ENCODE measurements around the gene PDGFRB. TPM values are rescaled to one million over a fixed set of nuclear protein-coding genes. Genes with fewer than 3 reads are reported as not detected.

PDGFRB gene
- total RNA-seq, 1 donor from 2014 or later, result 0.30 TPM

- no peak for DNase-seq (ENCODE audit: low read depth)
Measured at GRCh38 chr5:150066436-150066835, 89.2 kb downstream of the PDGFRB start.

GRCh38 chr5:150065886-150066285 is 89.8 kb downstream of the PDGFRB start:
- DNase-seq (ENCODE audit: low read depth), result no peak

GRCh38 chr5:150065346-150065745 is 90.3 kb downstream of the PDGFRB start:
- peak; percentile 40 for DNase-seq (ENCODE audit: low read depth)

- no peak for DNase-seq (ENCODE audit: low read depth)
Measured at GRCh38 chr5:150064681-150065220, 90.9 kb downstream of the PDGFRB start.

Other genes starting within 250 kb of the PDGFRB start
- gene PDE6A, start 211.1 kb downstream of the PDGFRB start, total RNA-seq, result 0.10 TPM in 1 of 2 replicates, not detected in the other
- 97.9 and 100.0 TPM in 2 replicates for gene SLC26A2, start 195.1 kb downstream of the PDGFRB start, total RNA-seq
- 3.0 and 7.7 TPM in 2 replicates for gene TIGD6, start 155.2 kb downstream of the PDGFRB start, total RNA-seq
- 29.3 and 50.4 TPM in 2 replicates for gene HMGXB3, start 155.1 kb downstream of the PDGFRB start, total RNA-seq
- not detected in 2 replicates for gene CSF1R, start 69.3 kb downstream of the PDGFRB start, total RNA-seq
- not detected in 2 replicates for gene CDX1, start 10.9 kb upstream of the PDGFRB start, total RNA-seq
- not detected in 2 replicates for gene SLC6A7, start 34.2 kb upstream of the PDGFRB start, total RNA-seq
- gene CAMK2A, start 133.9 kb upstream of the PDGFRB start, total RNA-seq, result 0.15 TPM in 1 of 2 replicates, not detected in the other
- 7.3 and 11.7 TPM in 2 replicates for gene ARSI, start 147.1 kb upstream of the PDGFRB start, total RNA-seq
- gene TCOF1, start 201.9 kb upstream of the PDGFRB start, total RNA-seq, result 11.6 and 22.0 TPM in 2 replicates